K562 (cell line): Measurements from ENCODE around the gene CABP7. TPM values are rescaled to one million over a fixed set of nuclear protein-coding genes. Genes with fewer than 3 reads are reported as not detected.

ENCODE experiments used
- CBX1 ChIP-seq: sonication (generic); IDR thresholded peaks from 2 replicates; pipeline ENCODE4 v1.6.1; 2016; ENCODE audit warnings: antibody characterized with exemption, low read depth, mild to moderate bottlenecking
- CTCFL ChIP-seq: IDR thresholded peaks from 2 replicates; pipeline ENCODE4 v1.6.1; 2011; ENCODE audit warnings: borderline replicate concordance, low read depth, mild to moderate bottlenecking, moderate library complexity, low read length; ENCODE audit not compliant: insufficient read depth, poor library complexity, severe bottlenecking
- EP400 ChIP-seq: fragments of 450-650 bp; IDR thresholded peaks from 2 replicates; pipeline ENCODE4 v1.6.1; 2017; ENCODE audit warnings: antibody characterized with exemption, mild to moderate bottlenecking, moderate library complexity
- FOXJ2 ChIP-seq: fragments of 200-800 bp; sonication (Bioruptor generic); IDR thresholded peaks from 2 replicates; pipeline ENCODE4 v1.6.1; 2016; ENCODE audit warnings: missing genetic modification characterization, missing compliant biosample characterization
- ILF3 ChIP-seq: fragments of 450-650 bp; IDR thresholded peaks from 2 replicates; pipeline ENCODE4 v1.6.1; 2018; ENCODE audit warnings: antibody characterized with exemption, mild to moderate bottlenecking, moderate library complexity, borderline replicate concordance
- IRF2 ChIP-seq: sonication (generic); formaldehyde crosslinking; IDR thresholded peaks from 2 replicates; pipeline ENCODE4 v1.8.1; 2022; ENCODE audit warnings: mild to moderate bottlenecking, missing genetic modification reagents
- KAT7 ChIP-seq: sonication (generic); formaldehyde crosslinking; IDR thresholded peaks from 2 replicates; pipeline ENCODE4 v1.8.0; 2022; ENCODE audit warnings: missing genetic modification reagents, mild to moderate bottlenecking, borderline replicate concordance
- KHSRP ChIP-seq: fragments of 450-650 bp; IDR thresholded peaks from 2 replicates; pipeline ENCODE4 v1.6.1; 2017
- MAX ChIP-seq: sonication (generic); formaldehyde crosslinking; IDR thresholded peaks from 2 replicates; pipeline ENCODE4 v1.9.0; 2022; ENCODE audit warnings: mild to moderate bottlenecking, missing genetic modification reagents
- MEIS2 ChIP-seq: fragments of 450-650 bp; IDR thresholded peaks from 2 replicates; pipeline ENCODE4 v1.6.1; 2014; ENCODE audit warnings: mild to moderate bottlenecking; ENCODE audit not compliant: partially characterized antibody
- MLX ChIP-seq, 2 experiments: fragments of 450-650 bp in 1 of 2; sonication (generic) in 1 of 2; formaldehyde crosslinking; conservative IDR thresholded peaks; 2 replicates each; pipeline versions ENCODE4 v1.4.0 to v1.8.1; 2020 to 2022; ENCODE audit warnings: mild to moderate bottlenecking in 1 of 2, missing genetic modification reagents in 1 of 2
- MTA1 ChIP-seq: fragments of 450-650 bp; IDR thresholded peaks from 2 replicates; pipeline ENCODE4 v1.6.1; 2017; ENCODE audit warnings: borderline replicate concordance
- MTF1 ChIP-seq: fragments of 250-450 bp; sonication (Bioruptor Pico); IDR thresholded peaks from 2 replicates; pipeline ENCODE4 v1.9.0; 2021; ENCODE audit warnings: moderate library complexity, mild to moderate bottlenecking, inconsistent platforms, borderline replicate concordance
- NFRKB ChIP-seq: fragments of 450-650 bp; IDR thresholded peaks from 2 replicates; pipeline ENCODE4 v1.6.1; 2016; ENCODE audit warnings: low read depth
- NR2C2 ChIP-seq, 2 experiments: fragments of 200-800 bp in 1 of 2; sonication (Bioruptor generic) in 1 of 2; sonication (generic) in 1 of 2; formaldehyde crosslinking in 1 of 2; IDR thresholded peaks; 2 replicates each; pipeline versions ENCODE4 v1.6.1 to v1.8.0; 2016 to 2022; ENCODE audit warnings: mild to moderate bottlenecking in 1 of 2, missing compliant biosample characterization in 1 of 2, missing genetic modification characterization in 1 of 2, missing genetic modification reagents in 1 of 2
- SIN3B ChIP-seq: fragments of 450-650 bp; IDR thresholded peaks from 2 replicates; pipeline ENCODE4 v1.6.1; 2017; ENCODE audit warnings: low read depth, mild to moderate bottlenecking, moderate library complexity
- SIX5 ChIP-seq, 2 experiments: IDR thresholded peaks; 2 replicates each; pipeline ENCODE4 v1.6.1; 2011; ENCODE audit warnings: low read length in 2 of 2, borderline replicate concordance in 1 of 2, low read depth in 1 of 2, mild to moderate bottlenecking in 1 of 2, moderate library complexity in 1 of 2; ENCODE audit not compliant: insufficient read depth in 1 of 2
- SMARCA4 ChIP-seq: fragments of 450-650 bp; IDR thresholded peaks from 2 replicates; pipeline ENCODE4 v1.6.1; 2016
- STAG1 ChIP-seq: sonication (generic); formaldehyde crosslinking; IDR thresholded peaks from 2 replicates; pipeline ENCODE4 v1.5.0; 2020; ENCODE audit warnings: missing genetic modification reagents, borderline replicate concordance
- ZFP36 ChIP-seq: fragments of 150-350 bp; IDR thresholded peaks from 2 replicates; pipeline ENCODE4 v1.6.1; 2018; ENCODE audit warnings: low read length, low read depth; ENCODE audit not compliant: partially characterized antibody
- ZFX ChIP-seq: sonication (generic); formaldehyde crosslinking; IDR thresholded peaks from 2 replicates; pipeline ENCODE4 v1.8.0; 2022; ENCODE audit warnings: mild to moderate bottlenecking, missing genetic modification reagents, moderate library complexity
- ZNF143 ChIP-seq: sonication (generic); formaldehyde crosslinking; IDR thresholded peaks from 2 replicates; pipeline ENCODE4 v1.9.0; 2022; ENCODE audit warnings: mild to moderate bottlenecking, missing genetic modification reagents
- ZNF253 ChIP-seq: fragments of 250-450 bp; sonication (Bioruptor Pico); conservative IDR thresholded peaks from 2 replicates; pipeline ENCODE4 v1.6.1; 2021; ENCODE audit warnings: mild to moderate bottlenecking
- ZNF695 ChIP-seq: fragments of 450-650 bp; formaldehyde crosslinking; IDR thresholded peaks from 2 replicates; pipeline ENCODE4 v1.4.0; 2020; ENCODE audit warnings: mild to moderate bottlenecking, moderate library complexity
- ZNF780A ChIP-seq: fragments of 250-450 bp; sonication (Bioruptor Pico); IDR thresholded peaks from 2 replicates; pipeline ENCODE4 v1.5.0; 2021; ENCODE audit warnings: mild to moderate bottlenecking
- polyA plus RNA-seq, 8 experiments: library from polyadenylated mRNA; depleted of rRNA in 4 of 8; stranded (reverse) in 5 of 8; unstranded in 3 of 8; fragments of >200 nt; fragmentation: Nextera tagmentation in 2 of 8; fragmentation: Illumina TruSeq in 1 of 8; extraction: Ambion mirVana in 2 of 8; extraction: Trizol in 1 of 8; gene quantifications; 2 replicates each; pipeline versions ENCODE4 v1.2.1 to v1.2.3, GENCODE V29; 2011 to 2014; ENCODE audit warnings: inconsistent platforms in 1 of 8, missing spikeins in 1 of 8
- total RNA-seq, 7 experiments: library from RNA; depleted of rRNA in 6 of 7; stranded (reverse); fragments of >200 nt in 6 of 7; fragmentation: Illumina TruSeq in 2 of 7; extraction: Trizol in 2 of 7; gene quantifications; 2 replicates each; pipeline versions ENCODE4 v1.2.1 to v1.2.3, GENCODE V29; 2011 to 2021; ENCODE audit warnings: low replicate concordance in 1 of 7

The CABP7 gene
- total and polyA plus RNA-seq, 9 of the 15 experiments (the other 6 are each of a cell fraction or from before 2014, with no cell fraction given) = not detected

- no peak for TF ChIP-seq MLX (CRISPR knock-in tag; conservative IDR thresholded peaks at IDR 0.05)
- peak; percentile 62; the same call in 1 of the 2 replicates for TF ChIP-seq FOXJ2 (tag)
- TF ChIP-seq KAT7 (CRISPR knock-in tag) = peak; percentile 44; the same call in 1 of the 2 replicates
- TF ChIP-seq NFRKB = peak; percentile 89
- TF ChIP-seq ILF3 = no peak
- no peak for TF ChIP-seq CTCFL
- TF ChIP-seq MTF1 (CRISPR knock-in tag) = no peak
- no peak for TF ChIP-seq KHSRP
- peak; percentile 53 for TF ChIP-seq ZFX (CRISPR knock-in tag)
- TF ChIP-seq SMARCA4 = 0 out of 2 replicates have a peak, but pooled peaks have one; percentile 9
- TF ChIP-seq ZNF253 = no peak
- TF ChIP-seq MTA1 = no peak
- peak; percentile 62 for TF ChIP-seq MEIS2
- no peak for TF ChIP-seq ZFP36
- TF ChIP-seq SIN3B = peak; percentile 63
- no peak for TF ChIP-seq STAG1 (CRISPR knock-in tag)
- TF ChIP-seq ZNF780A = no peak
- no peak for TF ChIP-seq IRF2
- no peak for TF ChIP-seq MAX (CRISPR knock-in tag)
- TF ChIP-seq ZNF695 (CRISPR knock-in tag) = no peak
- TF ChIP-seq CBX1 = no peak
- TF ChIP-seq NR2C2 (CRISPR knock-in tag; IDR thresholded peaks at IDR 0.05) = no peak
- peak; percentile 98 for TF ChIP-seq NR2C2 (tag; IDR thresholded peaks at IDR 0.05)
- TF ChIP-seq SIX5 (IDR thresholded peaks at IDR 0.05; ENCODE audit: borderline replicate concordance in 1 of 2, insufficient read depth in 1 of 2, low read depth in 1 of 2, low read length in 2 of 2) = 0 out of 4 replicates have a peak, but pooled peaks of 1 of the 2 experiments have one; percentile 6
- TF ChIP-seq EP400 = peak; percentile 68; the same call in 1 of the 2 replicates
- peak; percentile 88 for TF ChIP-seq ZNF143 (CRISPR knock-in tag)
These were observed 47.6 kb downstream of the CABP7 start, which contains the start of gene UQCR10 (continued) for GRCh38 chr22:29767171-29768051.
